Endothelial cell (in vitro differentiated cells): Measurements from ENCODE around the gene CIDEB. TPM values are rescaled to one million over a fixed set of nuclear protein-coding genes. Genes with fewer than 3 reads are reported as not detected.

Experiments
- DNase-seq: peaks from one replicate; pipeline ENCODE4 v3.0.0; 2021; ENCODE audit warnings: low spot score
- H3K27ac Mint-ChIP-seq: one replicate; pipeline ENCODE4 v1.8.0; 2021; ENCODE audit warnings: mixed read lengths, inconsistent platforms; ENCODE audit not compliant: unreplicated experiment
- H3K27me3 Mint-ChIP-seq: one replicate; pipeline ENCODE4 v1.8.0; 2021; ENCODE audit warnings: mild to moderate bottlenecking, moderate library complexity, mixed read lengths, inconsistent platforms; ENCODE audit not compliant: unreplicated experiment
- H3K36me3 Mint-ChIP-seq: one replicate; pipeline ENCODE4 v1.8.0; 2021; ENCODE audit warnings: mild to moderate bottlenecking, low read depth, mixed read lengths, inconsistent platforms; ENCODE audit not compliant: unreplicated experiment
- H3K4me1 Mint-ChIP-seq: one replicate; pipeline ENCODE4 v1.8.0; 2021; ENCODE audit warnings: mild to moderate bottlenecking, mixed read lengths, inconsistent platforms; ENCODE audit not compliant: unreplicated experiment
- H3K4me3 Mint-ChIP-seq: one replicate; pipeline ENCODE4 v1.8.0; 2021; ENCODE audit warnings: mild to moderate bottlenecking, mixed read lengths, inconsistent platforms; ENCODE audit not compliant: unreplicated experiment
- H3K9me3 Mint-ChIP-seq: one replicate; pipeline ENCODE4 v1.8.0; 2021; ENCODE audit warnings: mixed read lengths, inconsistent platforms; ENCODE audit not compliant: unreplicated experiment
- CTCF ChIP-seq: fragments of 200-600 bp; sonication (generic); IDR thresholded peaks from one replicate; pipeline ENCODE4 v1.5.0; 2021; ENCODE audit warnings: antibody characterized with exemption; ENCODE audit not compliant: unreplicated experiment
- total RNA-seq: library from RNA; stranded (reverse); fragmentation: NEBNext Ultra II Directional; extraction: Animal tissue kit (Norgen Biotek cat#: 25700); gene quantifications from one replicate; pipeline ENCODE4 v1.2.1, GENCODE V29; 2021; ENCODE audit not compliant: unreplicated experiment

The CIDEB gene
- total RNA-seq, 1 donor from 2014 or later, result 0.82 TPM

- no peak overlapping the region for H3K4me3 Mint-ChIP-seq
- no peaks in the 10 kb centered on the region for H3K9me3 Mint-ChIP-seq
- TF ChIP-seq CTCF, result no peak
- no peak overlapping the region for H3K27ac Mint-ChIP-seq
- peaks cover 8% of the 10 kb centered on the region for H3K27me3 Mint-ChIP-seq
- peaks cover 21% of the 10 kb centered on the region for H3K36me3 Mint-ChIP-seq
- H3K4me1 Mint-ChIP-seq, result no peaks in the 10 kb centered on the region
- no peak for DNase-seq
Measured at GRCh38 chr14:24290746-24291145, 17.0 kb downstream of the CIDEB start.

GRCh38 chr14:24289649-24290280 is 18.0 kb downstream of the CIDEB start:
- Mint-ChIP-seq H3K27me3 (peaks cover 11% of the 10 kb centered on the region), H3K9me3 (no peaks in the 10 kb centered on the region), H3K36me3 (peaks cover 15% of the 10 kb centered on the region), H3K4me1 (no peaks in the 10 kb centered on the region), H3K27ac (no peak overlapping the region), H3K4me3 (no peak overlapping the region)
- TF ChIP-seq CTCF, result no peak
- DNase-seq, result no peak

- Mint-ChIP-seq H3K4me3 (no peak overlapping the region), H3K27me3 (peaks cover 13% of the 10 kb centered on the region), H3K4me1 (no peaks in the 10 kb centered on the region), H3K36me3 (peaks cover 15% of the 10 kb centered on the region), H3K9me3 (no peaks in the 10 kb centered on the region), H3K27ac (no peak overlapping the region)
- TF ChIP-seq CTCF, result no peak
- DNase-seq, result no peak
Measured at GRCh38 chr14:24286996-24287395, 20.8 kb downstream of the CIDEB start.

GRCh38 chr14:24285351-24285750 is 22.4 kb downstream of the CIDEB start:
- H3K9me3 Mint-ChIP-seq, result no peaks in the 10 kb centered on the region
- TF ChIP-seq CTCF, result no peak
- no peak overlapping the region for H3K27ac Mint-ChIP-seq
- H3K4me1 Mint-ChIP-seq, result no peaks in the 10 kb centered on the region
- H3K27me3 Mint-ChIP-seq, result peaks cover 17% of the 10 kb centered on the region
- no peak overlapping the region for H3K4me3 Mint-ChIP-seq
- peaks cover 4% of the 10 kb centered on the region for H3K36me3 Mint-ChIP-seq
- no peak for DNase-seq

- no peaks in the 10 kb centered on the region for H3K9me3 Mint-ChIP-seq
- no peak overlapping the region for H3K27ac Mint-ChIP-seq
- peaks cover 3% of the 10 kb centered on the region for H3K36me3 Mint-ChIP-seq
- no peak overlapping the region for H3K4me3 Mint-ChIP-seq
- no peak for TF ChIP-seq CTCF
- no peaks in the 10 kb centered on the region for H3K4me1 Mint-ChIP-seq
- H3K27me3 Mint-ChIP-seq, result peaks cover 18% of the 10 kb centered on the region
- DNase-seq, result no peak
Measured at GRCh38 chr14:24284501-24285035, 23.2 kb downstream of the CIDEB start.
